GM12864 (cell line): ENCODE data around the gene OTX1.

Experiments
- DNase-seq: peaks from one replicate; pipeline ENCODE4 v3.0.0-alpha.2; 2011; ENCODE audit warnings: low read depth
- H3K4me3 ChIP-seq: 2 replicates; pipeline ENCODE4 v1.5.1; 2011; ENCODE audit warnings: mild to moderate bottlenecking, low read depth, low read length, control low read depth
- TF ChIP-seq, protein P1 (sequence below): IDR thresholded peaks from 2 replicates; pipeline ENCODE4 v1.5.1; 2011; ENCODE audit warnings: low read depth, mild to moderate bottlenecking, moderate library complexity, low read length, control low read depth, inconsistent platforms; ENCODE audit errors: missing control alignments

The OTX1 gene

DNA sequence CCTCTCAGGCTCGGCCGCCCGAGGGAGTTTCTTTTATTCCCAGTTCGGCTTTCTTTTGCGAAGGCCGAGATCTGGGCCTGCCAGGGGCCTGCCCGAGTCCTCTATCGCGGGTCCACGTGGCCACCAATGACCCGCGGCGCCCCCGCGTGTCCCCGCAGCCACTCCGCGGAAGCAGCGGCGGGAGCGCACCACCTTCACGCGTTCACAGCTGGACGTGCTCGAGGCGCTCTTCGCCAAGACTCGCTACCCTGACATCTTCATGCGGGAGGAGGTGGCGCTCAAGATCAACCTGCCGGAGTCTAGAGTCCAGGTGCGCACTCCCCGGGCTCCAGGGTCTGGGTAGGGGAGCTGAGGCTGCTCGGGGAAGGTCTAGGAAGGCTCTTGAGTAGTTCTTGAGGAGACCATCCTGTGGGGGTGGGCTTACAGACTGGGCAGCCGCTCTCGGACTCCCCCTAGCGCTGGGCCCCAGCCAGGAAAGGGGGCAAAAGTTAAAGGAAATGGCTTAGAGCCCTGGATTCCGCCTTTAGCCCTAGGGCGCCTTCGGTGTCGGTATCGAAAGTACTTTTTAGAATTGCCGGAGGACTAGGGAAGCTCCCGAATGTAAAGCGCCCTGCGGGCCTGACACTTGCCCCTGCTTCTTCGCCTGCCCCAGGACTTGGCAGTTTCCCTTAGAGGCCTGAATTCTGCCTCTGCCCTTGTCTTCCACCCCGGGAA, 3.4 kb downstream of the OTX1 start:
- no peak for DNase-seq
- H3K4me3 ChIP-seq = no peak overlapping the region
- TF ChIP-seq, protein P1, sequence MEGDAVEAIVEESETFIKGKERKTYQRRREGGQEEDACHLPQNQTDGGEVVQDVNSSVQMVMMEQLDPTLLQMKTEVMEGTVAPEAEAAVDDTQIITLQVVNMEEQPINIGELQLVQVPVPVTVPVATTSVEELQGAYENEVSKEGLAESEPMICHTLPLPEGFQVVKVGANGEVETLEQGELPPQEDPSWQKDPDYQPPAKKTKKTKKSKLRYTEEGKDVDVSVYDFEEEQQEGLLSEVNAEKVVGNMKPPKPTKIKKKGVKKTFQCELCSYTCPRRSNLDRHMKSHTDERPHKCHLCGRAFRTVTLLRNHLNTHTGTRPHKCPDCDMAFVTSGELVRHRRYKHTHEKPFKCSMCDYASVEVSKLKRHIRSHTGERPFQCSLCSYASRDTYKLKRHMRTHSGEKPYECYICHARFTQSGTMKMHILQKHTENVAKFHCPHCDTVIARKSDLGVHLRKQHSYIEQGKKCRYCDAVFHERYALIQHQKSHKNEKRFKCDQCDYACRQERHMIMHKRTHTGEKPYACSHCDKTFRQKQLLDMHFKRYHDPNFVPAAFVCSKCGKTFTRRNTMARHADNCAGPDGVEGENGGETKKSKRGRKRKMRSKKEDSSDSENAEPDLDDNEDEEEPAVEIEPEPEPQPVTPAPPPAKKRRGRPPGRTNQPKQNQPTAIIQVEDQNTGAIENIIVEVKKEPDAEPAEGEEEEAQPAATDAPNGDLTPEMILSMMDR = peak; percentile 52

DNA sequence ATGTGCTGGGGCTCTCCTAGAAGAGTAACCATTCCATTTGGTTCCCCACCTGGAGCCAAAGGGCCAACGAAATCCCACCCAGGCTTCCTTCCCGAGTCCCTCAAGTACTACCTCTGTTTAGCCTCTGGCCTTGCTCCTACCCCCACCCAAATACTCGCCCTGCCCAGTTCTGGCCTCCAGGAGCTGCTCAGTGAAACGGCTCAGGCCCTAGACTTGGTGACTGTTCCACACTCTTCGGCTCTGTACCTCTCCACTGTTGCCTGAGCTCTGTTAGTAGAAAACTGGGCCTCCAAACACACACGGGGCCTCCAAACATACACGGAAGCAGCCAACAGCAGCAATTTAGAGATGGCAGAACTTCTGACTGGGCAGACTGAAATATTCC, 4.2 kb downstream of the OTX1 start:
- TF ChIP-seq, protein P1 = no peak
- H3K4me3 ChIP-seq = no peak overlapping the region
- no peak for DNase-seq

DNA sequence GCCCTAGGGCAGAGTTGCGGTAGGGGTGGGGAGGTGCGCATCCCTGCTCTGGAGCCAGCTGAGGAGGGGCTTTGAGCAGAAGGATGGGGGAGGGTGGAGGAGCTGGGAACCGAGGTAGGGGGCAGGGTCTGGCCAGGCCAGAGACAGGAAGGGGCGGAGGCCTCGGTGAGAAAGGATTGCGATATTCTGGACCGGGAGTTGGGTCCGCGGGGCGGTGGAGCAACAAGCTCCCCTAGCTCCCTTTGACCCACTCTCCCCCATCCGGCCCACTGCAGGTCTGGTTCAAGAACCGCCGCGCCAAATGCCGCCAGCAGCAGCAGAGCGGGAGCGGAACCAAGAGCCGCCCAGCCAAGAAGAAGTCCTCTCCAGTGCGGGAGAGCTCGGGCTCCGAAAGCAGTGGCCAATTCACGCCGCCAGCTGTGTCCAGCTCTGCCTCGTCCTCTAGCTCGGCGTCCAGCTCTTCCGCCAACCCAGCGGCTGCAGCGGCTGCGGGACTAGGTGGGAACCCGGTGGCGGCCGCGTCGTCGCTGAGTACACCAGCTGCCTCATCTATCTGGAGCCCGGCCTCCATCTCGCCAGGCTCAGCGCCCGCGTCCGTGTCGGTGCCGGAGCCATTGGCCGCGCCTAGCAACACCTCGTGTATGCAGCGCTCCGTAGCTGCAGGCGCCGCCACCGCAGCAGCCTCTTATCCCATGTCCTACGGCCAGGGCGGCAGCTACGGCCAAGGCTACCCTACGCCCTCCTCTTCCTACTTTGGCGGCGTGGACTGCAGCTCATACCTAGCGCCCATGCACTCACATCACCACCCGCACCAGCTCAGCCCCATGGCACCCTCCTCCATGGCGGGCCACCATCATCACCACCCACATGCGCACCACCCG, 4.8 kb downstream of the OTX1 start:
- TF ChIP-seq, protein P1 = no peak
- no peak for DNase-seq
- no peak overlapping the region for H3K4me3 ChIP-seq

DNA sequence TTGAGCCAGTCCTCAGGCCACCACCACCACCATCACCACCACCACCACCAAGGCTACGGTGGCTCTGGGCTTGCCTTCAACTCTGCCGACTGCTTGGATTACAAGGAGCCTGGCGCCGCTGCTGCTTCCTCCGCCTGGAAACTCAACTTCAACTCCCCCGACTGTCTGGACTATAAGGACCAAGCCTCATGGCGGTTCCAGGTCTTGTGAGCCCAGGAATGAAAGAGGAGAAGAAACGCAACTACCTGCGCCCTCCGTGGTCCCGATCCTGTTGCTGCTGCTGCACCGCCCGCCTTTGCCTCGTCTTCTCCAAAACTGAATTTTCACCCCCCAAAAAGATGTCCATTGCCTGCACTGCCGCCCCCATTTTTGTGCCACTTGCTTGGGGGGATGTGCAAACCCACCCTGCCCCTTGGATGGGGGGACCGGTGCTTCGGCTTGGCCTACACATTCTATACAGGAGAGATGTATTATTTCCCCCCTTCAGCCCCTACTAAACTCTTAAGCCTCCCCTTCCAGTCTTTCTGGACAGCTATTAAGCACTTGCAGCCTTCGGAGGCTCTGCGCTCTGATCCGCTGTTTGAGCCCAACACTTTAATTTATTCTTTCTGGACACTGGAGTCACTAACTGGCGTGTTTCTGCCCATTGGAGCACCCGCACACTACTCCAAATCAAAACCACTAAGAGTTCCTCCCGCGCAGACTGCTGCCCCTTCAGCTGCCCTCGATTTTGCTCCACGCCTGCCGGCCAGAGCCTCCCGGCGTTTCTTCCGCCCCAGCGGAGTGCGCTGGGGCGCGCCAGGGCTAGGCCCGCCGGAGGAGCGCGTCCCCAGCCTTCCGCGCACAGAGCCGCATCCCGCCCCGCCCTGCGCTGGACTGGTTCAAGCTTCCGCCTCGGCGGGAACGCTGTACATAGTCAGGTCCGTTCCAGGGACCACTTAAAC, 5.7 kb downstream of the OTX1 start:
- DNase-seq = no peak
- no peak overlapping the region for H3K4me3 ChIP-seq
- TF ChIP-seq, protein P1 = no peak

DNA sequence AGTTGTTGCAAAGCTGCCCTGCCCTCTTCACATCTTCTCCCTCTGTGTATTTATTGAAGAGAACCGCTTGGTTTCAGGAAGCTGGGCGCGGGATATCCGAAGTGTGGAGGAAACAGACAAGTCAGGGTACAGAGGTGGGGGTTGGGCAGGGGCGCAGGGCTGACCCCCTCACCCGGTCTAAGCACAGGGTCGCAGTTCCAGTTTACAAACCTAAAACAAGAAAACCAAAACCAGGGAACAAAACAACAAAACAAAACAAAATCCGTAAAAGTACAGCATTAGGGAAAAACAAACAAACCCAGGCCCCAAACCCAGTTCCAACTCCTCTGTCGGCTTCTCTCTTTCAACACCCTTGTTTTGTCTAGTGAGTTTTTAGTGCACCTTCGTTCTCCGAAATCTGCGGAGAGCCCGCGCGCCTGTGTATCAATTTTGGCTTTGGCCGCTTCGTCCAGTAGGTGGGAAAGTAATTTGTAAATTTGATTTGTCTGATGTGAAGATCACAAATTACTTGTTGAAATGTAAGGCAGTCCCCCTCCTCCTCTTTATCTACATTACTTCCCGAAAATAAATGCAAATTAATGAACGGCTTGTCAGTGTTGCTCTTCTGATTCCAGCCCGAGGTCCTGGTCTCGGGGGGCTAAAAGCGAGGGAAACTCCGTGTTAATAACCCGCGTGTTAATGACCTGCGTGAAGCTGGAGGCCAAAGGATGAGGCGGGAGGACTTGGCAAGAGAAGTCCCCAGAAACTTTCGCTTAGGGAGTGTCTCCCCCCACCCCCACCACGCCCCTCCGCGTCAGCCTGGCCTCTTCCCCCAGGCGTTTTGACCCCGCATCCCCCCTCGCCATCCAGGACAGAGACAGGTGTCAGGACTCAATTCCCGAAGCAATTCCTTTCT, 6.9 kb downstream of the OTX1 start:
- TF ChIP-seq, protein P1 = no peak

More for the DNA sequence above, 6.9 kb downstream of the OTX1 start:
- DNase-seq = no peak
- no peak overlapping the region; the same call in 1 of the 2 replicates for H3K4me3 ChIP-seq
